Measurements from ENCODE around the gene QRFP. TPM values are rescaled to one million over a fixed set of nuclear protein-coding genes. Genes with fewer than 3 reads are reported as not detected.

Gene QRFP
- total RNA-seq, 1 donor from 2014 or later = not detected

- DNase-seq = no peak
- Mint-ChIP-seq H3K36me3 (ENCODE audit: low read depth) (peaks cover 74% of the 10 kb centered on the region), H3K27me3 (no peaks in the 10 kb centered on the region), H3K4me1 (no peaks in the 10 kb centered on the region), H3K27ac (no peak overlapping the region), H3K9me3 (no peaks in the 10 kb centered on the region), H3K4me3 (no peak overlapping the region)
- POLR2A ChIA-PET = no interaction called here
- CTCF ChIA-PET = no interaction called here
- intact Hi-C loops (cut with micrococcal nuclease) = no loop called here
- ATAC-seq (ENCODE audit: low read depth) = no peak
- TF ChIP-seq CTCF (IDR thresholded peaks at IDR 0.05) = no peak
Measured at GRCh38 chr9:130884542-130885483, 11.8 kb downstream of the QRFP start.

GRCh38 chr9:130884111-130884531 lies 12.5 kb downstream of the QRFP start:
- POLR2A ChIA-PET = no interaction called here
- no peak for DNase-seq
- TF ChIP-seq CTCF (IDR thresholded peaks at IDR 0.05) = no peak
- Mint-ChIP-seq H3K27me3 (no peaks in the 10 kb centered on the region), H3K9me3 (no peaks in the 10 kb centered on the region), H3K36me3 (ENCODE audit: low read depth) (peaks cover 79% of the 10 kb centered on the region), H3K4me1 (no peaks in the 10 kb centered on the region), H3K4me3 (no peak overlapping the region), H3K27ac (no peak overlapping the region)
- no peak for ATAC-seq (ENCODE audit: low read depth)
- CTCF ChIA-PET = no interaction called here
- intact Hi-C loops (cut with micrococcal nuclease) = no loop called here

GRCh38 chr9:130883479-130883878 lies 13.1 kb downstream of the QRFP start:
- H3K9me3 Mint-ChIP-seq = no peaks in the 10 kb centered on the region
- no peak overlapping the region for H3K27ac Mint-ChIP-seq
- H3K4me1 Mint-ChIP-seq = no peaks in the 10 kb centered on the region
- no peak for DNase-seq
- H3K4me3 Mint-ChIP-seq = no peak overlapping the region
- intact Hi-C loops (cut with micrococcal nuclease) = no loop called here
- H3K36me3 Mint-ChIP-seq (ENCODE audit: low read depth) = peaks cover 81% of the 10 kb centered on the region
- ChIA-PET CTCF (no interaction called here), POLR2A (no interaction called here)
- TF ChIP-seq CTCF (IDR thresholded peaks at IDR 0.05) = no peak
- H3K27me3 Mint-ChIP-seq = no peaks in the 10 kb centered on the region
- ATAC-seq (ENCODE audit: low read depth) = no peak

GRCh38 chr9:130882696-130883225 lies 13.9 kb downstream of the QRFP start:
- intact Hi-C loops (cut with micrococcal nuclease) = no loop called here
- no peaks in the 10 kb centered on the region for H3K9me3 Mint-ChIP-seq
- H3K36me3 Mint-ChIP-seq (ENCODE audit: low read depth) = peaks cover 79% of the 10 kb centered on the region
- H3K4me3 Mint-ChIP-seq = no peak overlapping the region
- no peak for TF ChIP-seq CTCF (IDR thresholded peaks at IDR 0.05)
- ATAC-seq (ENCODE audit: low read depth) (no peak), DNase-seq (no peak)
- no peaks in the 10 kb centered on the region for H3K27me3 Mint-ChIP-seq
- ChIA-PET CTCF (no interaction called here), POLR2A (no interaction called here)
- no peaks in the 10 kb centered on the region for H3K4me1 Mint-ChIP-seq
- H3K27ac Mint-ChIP-seq = no peak overlapping the region

GRCh38 chr9:130881516-130881915 lies 15.1 kb downstream of the QRFP start:
- no peak for DNase-seq
- H3K9me3 Mint-ChIP-seq = no peaks in the 10 kb centered on the region
- ChIA-PET CTCF (interaction anchor here (1.1 kb wide), 1 partner anchor 11 kb away, joined by 3 read pairs; no protein-coding TSS in a partner anchor), POLR2A (no interaction called here)
- H3K4me3 Mint-ChIP-seq = no peak overlapping the region
- no peaks in the 10 kb centered on the region for H3K27me3 Mint-ChIP-seq
- peaks cover 74% of the 10 kb centered on the region for H3K36me3 Mint-ChIP-seq (ENCODE audit: low read depth)
- intact Hi-C loops (cut with micrococcal nuclease) = no loop called here
- no peaks in the 10 kb centered on the region for H3K4me1 Mint-ChIP-seq
- no peak for TF ChIP-seq CTCF (IDR thresholded peaks at IDR 0.05)
- no peak overlapping the region for H3K27ac Mint-ChIP-seq
- ATAC-seq (ENCODE audit: low read depth) = no peak
